GM12891 (cell line): ENCODE results near the gene DYNLT2.

Experiments
- POLR2A ChIP-seq: IDR thresholded peaks from 2 replicates; pipeline ENCODE4 v1.6.1; 2011; ENCODE audit warnings: low read depth, low read length, control low read depth
- POLR2AphosphoS5 ChIP-seq: IDR thresholded peaks from 2 replicates; pipeline ENCODE4 v1.6.1; 2011; ENCODE audit warnings: low read depth, low read length, control low read depth

DNA sequence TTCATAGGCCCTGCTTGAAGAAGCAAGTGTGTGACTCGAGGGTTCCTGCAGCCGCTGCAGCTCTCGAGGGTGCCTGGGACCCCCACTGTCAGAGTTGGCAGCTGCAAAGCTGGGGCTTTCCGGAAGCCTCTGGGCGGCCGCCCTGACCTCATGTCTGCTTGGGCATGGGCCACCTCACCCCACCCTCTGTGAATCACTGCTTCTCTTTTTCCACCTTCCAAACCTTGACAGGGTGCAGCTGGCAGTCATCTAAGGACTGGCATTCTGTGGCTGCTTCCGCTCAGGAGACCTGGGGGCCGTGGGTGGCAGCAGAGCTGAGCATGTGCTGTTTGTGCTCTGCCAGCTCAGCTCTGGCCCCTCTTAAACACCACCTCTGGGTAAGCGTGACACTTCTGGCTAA lies 32.0 kb upstream of the DYNLT2 start:
- TF ChIP-seq POLR2A (no peak), POLR2AphosphoS5 (no peak)
